H1 (cell line): ENCODE results near the gene RAPH1. TPM values are rescaled to one million over a fixed set of nuclear protein-coding genes. Genes with fewer than 3 reads are reported as not detected.

Source experiments
- CTCF ChIA-PET: fragments of 300-600 bp; sonication (Branson Sonifier 250); formaldehyde crosslinking; loops from one replicate; lab custom pipeline; 2021; ENCODE audit not compliant: partially characterized antibody; lab: Charles Lee
- POLR2A ChIA-PET: fragments of 300-600 bp; sonication (Branson Sonifier 250); formaldehyde crosslinking; loops from one replicate; lab custom pipeline; 2021; ENCODE audit warnings: inconsistent platforms; ENCODE audit not compliant: partially characterized antibody; lab: Charles Lee
- DNase-seq, 2 experiments: peaks; one replicate each; pipeline versions ENCODE4 v3.0.0 to v3.0.0-alpha.2; 2010 to 2022; ENCODE audit warnings: low spot score in 2 of 2, low read depth in 1 of 2, mixed read lengths in 1 of 2
- FAIRE-seq: peaks from 2 replicates; lab custom pipeline; 2011; peaks lifted over from hg19 to GRCh38; lab: Jason Lieb, UNC
- H2AFZ ChIP-seq: 2 replicates; pipeline ENCODE4 v1.8.1; 2012; ENCODE audit warnings: low read length, inconsistent platforms
- H2AK5ac ChIP-seq: 2 replicates; pipeline ENCODE4 v1.6.1; 2013; ENCODE audit warnings: low read depth, low read length
- H2BK120ac ChIP-seq: replicated peaks from 2 replicates; pipeline ENCODE3; 2013; ENCODE audit warnings: low read depth, low read length, inconsistent platforms
- H2BK12ac ChIP-seq: 2 replicates; pipeline ENCODE4 v1.6.1; 2013; ENCODE audit warnings: low read depth, low read length
- H2BK15ac ChIP-seq: 2 replicates; pipeline ENCODE4 v1.6.1; 2013; ENCODE audit warnings: low read length
- H2BK20ac ChIP-seq: 2 replicates; pipeline ENCODE4 v1.6.1; 2013; ENCODE audit warnings: low read length
- H2BK5ac ChIP-seq: 2 replicates; pipeline ENCODE4 v1.6.1; 2013; ENCODE audit warnings: low read depth, low read length
- H3K14ac ChIP-seq: 2 replicates; pipeline ENCODE4 v1.6.1; 2013; ENCODE audit warnings: inconsistent platforms; ENCODE audit not compliant: insufficient read length
- H3K18ac ChIP-seq: 2 replicates; pipeline ENCODE4 v1.6.1; 2013; ENCODE audit warnings: low read length; ENCODE audit errors: extremely low read depth
- H3K23ac ChIP-seq: 2 replicates; pipeline ENCODE4 v1.6.1; 2013; ENCODE audit warnings: inconsistent platforms; ENCODE audit not compliant: insufficient read length
- H3K23me2 ChIP-seq: 2 replicates; pipeline ENCODE4 v1.6.1; 2013; ENCODE audit warnings: low read depth, low read length
- H3K27ac ChIP-seq: 2 replicates; pipeline ENCODE4 v1.6.1; 2011; ENCODE audit warnings: low read depth, low read length, inconsistent platforms
- H3K27me3 ChIP-seq, 4 experiments: replicated peaks in 1 of 4; 1 replicate in 1 of 4; 2 replicates in 3 of 4; pipeline versions ENCODE4 v1.6.1 to v1.8.1; 2011 to 2013; ENCODE audit warnings: low read length in 3 of 4, mild to moderate bottlenecking in 3 of 4, inconsistent platforms in 2 of 4, mixed read lengths in 2 of 4, moderate library complexity in 1 of 4; ENCODE audit not compliant: control insufficient read depth in 3 of 4, insufficient read depth in 3 of 4; ENCODE audit errors: extremely low read depth in 1 of 4
- H3K36me3 ChIP-seq, 4 experiments: 2 replicates each; pipeline versions ENCODE4 v1.6.1 to v1.8.1; 2011 to 2013; ENCODE audit warnings: mild to moderate bottlenecking in 4 of 4, low read length in 3 of 4, moderate library complexity in 2 of 4, control low read depth in 1 of 4, inconsistent platforms in 1 of 4; ENCODE audit not compliant: insufficient read depth in 4 of 4, control insufficient read depth in 2 of 4
- H3K4ac ChIP-seq: replicated peaks from 2 replicates; pipeline ENCODE3; 2013; ENCODE audit warnings: low read length, low read depth, mixed read lengths, inconsistent platforms; ENCODE audit not compliant: insufficient read length
- H3K4me1 ChIP-seq, 4 experiments: replicated peaks in 1 of 4; 1 replicate in 1 of 4; 2 replicates in 3 of 4; pipeline versions ENCODE4 v1.6.1 to v1.8.1; 2011 to 2013; ENCODE audit warnings: low read length in 3 of 4, inconsistent platforms in 2 of 4, mixed read lengths in 1 of 4; ENCODE audit not compliant: insufficient read depth in 4 of 4, control insufficient read depth in 3 of 4
- H3K4me2 ChIP-seq, 2 experiments: 2 replicates each; pipeline versions ENCODE4 v1.6.1 to v1.8.1; 2011 to 2013; ENCODE audit warnings: low read depth in 2 of 2, low read length in 2 of 2, control low read depth in 1 of 2, inconsistent platforms in 1 of 2, mild to moderate bottlenecking in 1 of 2; ENCODE audit not compliant: insufficient read depth in 1 of 2
- H3K4me3 ChIP-seq, 4 experiments: fragments of 200-600, 300-600 bp in 1 of 4; sonication (generic), shearing (Covaris generic), sonication (Bioruptor Twin) in 1 of 4; 2 replicates each; pipeline versions ENCODE4 v1.5.1 to v1.8.1; 2011 to 2016; ENCODE audit warnings: low read length in 4 of 4, low read depth in 3 of 4, control low read depth in 2 of 4, inconsistent platforms in 2 of 4, mild to moderate bottlenecking in 2 of 4, mixed read lengths in 1 of 4, moderate library complexity in 1 of 4; ENCODE audit not compliant: insufficient read depth in 2 of 4; ENCODE audit errors: extremely low read depth in 1 of 4
- H3K56ac ChIP-seq: replicated peaks from 2 replicates; pipeline ENCODE3; 2013; ENCODE audit warnings: low read depth, mild to moderate bottlenecking, mixed read lengths, low read length, inconsistent platforms; ENCODE audit not compliant: insufficient read length
- H3K79me1 ChIP-seq: 2 replicates; pipeline ENCODE4 v1.6.1; 2013; ENCODE audit warnings: low read depth, low read length, control low read depth
- H3K79me2 ChIP-seq, 2 experiments: 2 replicates each; pipeline versions ENCODE4 v1.6.1 to v1.8.1; 2012 to 2013; ENCODE audit warnings: low read length in 2 of 2, mild to moderate bottlenecking in 2 of 2, inconsistent platforms in 1 of 2; ENCODE audit not compliant: insufficient read depth in 2 of 2, control insufficient read depth in 1 of 2
- H3K9ac ChIP-seq, 4 experiments: replicated peaks in 1 of 4; 1 replicate in 1 of 4; 2 replicates in 3 of 4; pipeline versions ENCODE4 v1.6.1 to v1.8.1; 2011 to 2013; ENCODE audit warnings: low read depth in 3 of 4, low read length in 3 of 4, control low read depth in 2 of 4, mild to moderate bottlenecking in 2 of 4, moderate library complexity in 2 of 4, inconsistent platforms in 1 of 4; ENCODE audit errors: extremely low read depth in 1 of 4
- H3K9me3 ChIP-seq, 2 experiments: 2 replicates each; pipeline versions ENCODE4 v1.6.1 to v1.8.1; 2012 to 2013; ENCODE audit warnings: mild to moderate bottlenecking in 2 of 2, moderate library complexity in 2 of 2, control low read depth in 1 of 2, inconsistent platforms in 1 of 2, low read depth in 1 of 2, low read length in 1 of 2, mixed read lengths in 1 of 2; ENCODE audit not compliant: insufficient read depth in 2 of 2
- H4K20me1 ChIP-seq, 2 experiments: replicated peaks in 1 of 2; 2 replicates each; pipeline versions ENCODE3 to v1.8.1; 2011 to 2013; ENCODE audit warnings: inconsistent platforms in 2 of 2, low read length in 2 of 2, mild to moderate bottlenecking in 1 of 2; ENCODE audit not compliant: insufficient read depth in 2 of 2, control insufficient read depth in 1 of 2
- H4K5ac ChIP-seq: 2 replicates; pipeline ENCODE4 v1.6.1; 2013; ENCODE audit warnings: low read length, low read depth, mixed read lengths, inconsistent platforms; ENCODE audit not compliant: insufficient read length
- H4K8ac ChIP-seq: 2 replicates; pipeline ENCODE4 v1.8.0; 2013; ENCODE audit warnings: mild to moderate bottlenecking, moderate library complexity, low read length, inconsistent platforms; ENCODE audit not compliant: insufficient read depth; ENCODE audit errors: extremely low read depth
- H4K91ac ChIP-seq: replicated peaks from 2 replicates; pipeline ENCODE3; 2013; ENCODE audit warnings: low read length, mixed read lengths, inconsistent platforms; ENCODE audit not compliant: insufficient read length
- BACH1 ChIP-seq: IDR thresholded peaks from 2 replicates; pipeline ENCODE4 v1.6.1; 2012; ENCODE audit warnings: low read length, improper control_type of control experiment
- CHD2 ChIP-seq: IDR thresholded peaks from 2 replicates; pipeline ENCODE4 v1.6.1; 2012; ENCODE audit warnings: low read length, improper control_type of control experiment
- EGR1 ChIP-seq: IDR thresholded peaks from 2 replicates; pipeline ENCODE4 v1.6.1; 2011; ENCODE audit warnings: low read depth, low read length, borderline replicate concordance
- EZH2 ChIP-seq: fragments of 200-600 bp; sonication (generic); IDR thresholded peaks from 2 replicates; pipeline ENCODE4 v1.7.1; 2012; ENCODE audit warnings: low read depth, mild to moderate bottlenecking, moderate library complexity, low read length, inconsistent platforms; ENCODE audit not compliant: severe bottlenecking
- GABPA ChIP-seq: IDR thresholded peaks from 2 replicates; pipeline ENCODE4 v1.6.1; 2011; ENCODE audit warnings: mild to moderate bottlenecking, low read length, moderate library complexity, borderline replicate concordance; ENCODE audit not compliant: insufficient read depth
- GTF2F1 ChIP-seq: IDR thresholded peaks from 2 replicates; pipeline ENCODE4 v1.6.1; 2012; ENCODE audit warnings: low read depth, low read length, improper control_type of control experiment, borderline replicate concordance
- MAX ChIP-seq: IDR thresholded peaks from 2 replicates; pipeline ENCODE4 v1.6.1; 2012; ENCODE audit warnings: inconsistent platforms
- RFX5 ChIP-seq: IDR thresholded peaks from 2 replicates; pipeline ENCODE4 v1.6.1; 2011; ENCODE audit warnings: low read depth, low read length, improper control_type of control experiment, borderline replicate concordance
- SAP30 ChIP-seq: fragments of 300-600 bp; sonication (generic); IDR thresholded peaks from 2 replicates; pipeline ENCODE4 v1.7.1; 2012; ENCODE audit warnings: low read length, moderate library complexity, mild to moderate bottlenecking, inconsistent platforms; ENCODE audit not compliant: insufficient read depth, insufficient replicate concordance
- SIN3A ChIP-seq, 2 experiments: IDR thresholded peaks in 1 of 2; conservative IDR thresholded peaks in 1 of 2; 2 replicates each; pipeline ENCODE4 v1.6.1; 2011 to 2012; ENCODE audit warnings: low read length in 2 of 2, improper control_type of control experiment in 1 of 2, low read depth in 1 of 2, mild to moderate bottlenecking in 1 of 2
- SP1 ChIP-seq: IDR thresholded peaks from 2 replicates; pipeline ENCODE4 v1.6.1; 2011; ENCODE audit warnings: low read depth, low read length
- SP2 ChIP-seq: IDR thresholded peaks from 2 replicates; pipeline ENCODE4 v1.6.1; 2012; ENCODE audit warnings: mild to moderate bottlenecking, low read length, inconsistent platforms
- SRF ChIP-seq: IDR thresholded peaks from 2 replicates; pipeline ENCODE4 v1.6.1; 2011; ENCODE audit warnings: mild to moderate bottlenecking, low read depth, low read length, moderate library complexity
- TAF7 ChIP-seq: optimal IDR thresholded peaks from 2 replicates; pipeline ENCODE3; 2011; ENCODE audit warnings: low read depth, mild to moderate bottlenecking, inconsistent platforms, low read length, moderate library complexity, borderline replicate concordance
- TBP ChIP-seq: IDR thresholded peaks from 2 replicates; pipeline ENCODE4 v1.6.1; 2011; ENCODE audit warnings: low read depth, low read length, improper control_type of control experiment
- WGBS, 2 experiments: shearing (Covaris generic) in 1 of 2; methylation state at CpG; one replicate each; pipeline versions ENCODE4 v1.1.6 to v1.1.7; 2013 to 2015; ENCODE audit warnings: low lambda C conversion rate in 2 of 2, mixed read lengths in 2 of 2, inconsistent platforms in 1 of 2, low coverage in 1 of 2, missing lambda C conversion rate in 1 of 2; ENCODE audit not compliant: insufficient replicate concordance in 2 of 2, insufficient coverage in 1 of 2, insufficient read length in 1 of 2; ENCODE audit errors: extremely low coverage in 1 of 2, missing lambda C conversion rate in 1 of 2; 5-methylcytosine and 5-hydroxymethylcytosine counted together
- polyA plus RNA-seq, 7 experiments: library from polyadenylated mRNA; depleted of rRNA in 3 of 7; stranded (reverse) in 5 of 7; unstranded in 2 of 7; fragments of >200 nt in 5 of 7; fragments of 200-250 nt in 2 of 7; gene quantifications; 1 replicate in 5 of 7; 2 replicates in 1 of 7; 4 replicates in 1 of 7; pipeline versions ENCODE4 v1.2.1 to v1.2.3, GENCODE V29; 2011 to 2013; ENCODE audit warnings: missing spikeins in 2 of 7, mixed read lengths in 2 of 7
- total RNA-seq: library from RNA; stranded (reverse); fragmentation: NEBNext Ultra II Directional; extraction: Animal tissue kit (Norgen Biotek cat#: 25700); gene quantifications from 2 replicates; pipeline ENCODE4 v1.2.1, GENCODE V29; 2021

RAPH1 gene
- total and polyA plus RNA-seq, 2 of the 8 experiments (the other 6 are each of a cell fraction or from before 2014, with no cell fraction given), result 3.8 to 27.4 TPM

DNA sequence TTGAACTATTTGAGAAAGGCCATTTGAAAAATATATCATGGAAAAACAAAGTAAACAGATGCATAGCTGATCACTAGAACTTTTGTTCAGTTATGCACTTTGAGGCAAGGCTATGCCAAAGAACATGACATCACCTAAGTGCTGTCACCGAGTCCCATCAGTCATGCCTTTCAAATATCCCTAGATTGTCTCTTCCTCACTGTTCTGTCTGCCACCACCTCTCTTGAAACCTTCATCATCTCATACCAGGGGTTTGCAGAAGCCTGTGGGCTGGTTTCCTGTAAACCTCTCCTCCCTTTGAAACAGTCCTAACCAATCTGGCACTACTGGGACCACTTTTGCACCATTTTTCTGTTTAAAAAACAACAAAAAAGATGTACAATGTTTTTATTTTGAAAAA, 12.3 kb upstream of the RAPH1 start:
- Histone ChIP-seq H3K9ac (no peak overlapping the region), H3K79me1 (no peaks in the 10 kb centered on the region), H3K23me2 (no peaks in the 10 kb centered on the region), H3K4me2 (no peak overlapping the region), H3K4ac (no peak overlapping the region), H2BK120ac (no peak overlapping the region), H3K56ac (no peak overlapping the region), H4K5ac (no peak overlapping the region), H3K18ac (no peak overlapping the region), H3K14ac (no peak overlapping the region), H3K27me3 (no peaks in the 10 kb centered on the region), H3K36me3 (no peaks in the 10 kb centered on the region), H3K4me3 (no peak overlapping the region), H4K91ac (no peak overlapping the region), H2BK15ac (no peak overlapping the region), H2AK5ac (no peak overlapping the region), H2BK20ac (no peak overlapping the region), H3K9me3 (no peaks in the 10 kb centered on the region), H3K27ac (no peak overlapping the region), H3K79me2 (no peaks in the 10 kb centered on the region), H3K23ac (no peak overlapping the region), H2BK5ac (no peak overlapping the region), H2BK12ac (no peak overlapping the region), H3K4me1 (no peaks in the 10 kb centered on the region), H2AFZ (no peak overlapping the region), H4K20me1 (no peaks in the 10 kb centered on the region), H4K8ac (no peak overlapping the region)
- DNase-seq (no peak), FAIRE-seq (no peak)
- ChIA-PET POLR2A (no interaction called here), CTCF (interaction anchor here (1.8 kb wide), 1 partner anchor 68 kb away, joined by 5 read pairs; no protein-coding TSS in a partner anchor)
- 95% methylated on average over 1 of the region's 1 CpG; no CpG with 5 or more reads in 1 of the 2 experiments for WGBS, 2 experiments
- TF ChIP-seq TBP, result no peak
- no peak for TF ChIP-seq EGR1
- TF ChIP-seq TAF7, result no peak
- TF ChIP-seq EZH2, result no peak
- no peak for TF ChIP-seq MAX
- TF ChIP-seq GTF2F1, result no peak
- TF ChIP-seq GABPA, result no peak
- TF ChIP-seq RFX5, result no peak
- no peak for TF ChIP-seq SIN3A (conservative IDR thresholded peaks at IDR 0.05 in 1 of 2, IDR thresholded peaks at IDR 0.05 in 1 of 2; ENCODE audit: low read depth in 1 of 2, low read length in 2 of 2)
- no peak for TF ChIP-seq SP1
- no peak for TF ChIP-seq SRF
- no peak for TF ChIP-seq SP2
- no peak for TF ChIP-seq CHD2
- TF ChIP-seq SAP30, result no peak
- no peak for TF ChIP-seq BACH1
